ENCODE measurements around the gene GNAL.
A peak's percentile ranks its signal among the peaks of the same experiment; 100 is the strongest.

The GNAL gene

GRCh38 chr18:11729556-11729955, 40.5 kb downstream of the GNAL start:
- no peak for DNase-seq

- peak; percentile 26 for DNase-seq
These were observed 44.0 kb downstream of the GNAL start for GRCh38 chr18:11733031-11733430.

GRCh38 chr18:11736656-11737055, 47.6 kb downstream of the GNAL start:
- DNase-seq, result no peak

GRCh38 chr18:11739893-11740292, 50.8 kb downstream of the GNAL start:
- no peak for DNase-seq

- no peak for DNase-seq
These were observed 51.4 kb downstream of the GNAL start for GRCh38 chr18:11740461-11740860.

- DNase-seq, result no peak
These were observed 52.6 kb downstream of the GNAL start for GRCh38 chr18:11741505-11742145.

- no peak for DNase-seq
These were observed 56.5 kb downstream of the GNAL start for GRCh38 chr18:11745521-11745920.

GRCh38 chr18:11747286-11747685, 58.2 kb downstream of the GNAL start:
- no peak for DNase-seq

- DNase-seq, result no peak
These were observed 58.7 kb downstream of the GNAL start for GRCh38 chr18:11747731-11748130.

- DNase-seq, result no peak
These were observed 60.2 kb downstream of the GNAL start for GRCh38 chr18:11749305-11749704.

- no peak for DNase-seq
These were observed 61.1 kb downstream of the GNAL start for GRCh38 chr18:11750171-11750570.

GRCh38 chr18:11750581-11751310, 61.7 kb downstream of the GNAL start:
- no peak for DNase-seq

- DNase-seq, result no peak
These were observed 62.5 kb downstream of the GNAL start for GRCh38 chr18:11751341-11752115.

GRCh38 chr18:11752116-11752911, 63.2 kb downstream of the GNAL start:
- no peak for DNase-seq

- DNase-seq, result no peak
These were observed 65.9 kb downstream of the GNAL start for GRCh38 chr18:11754979-11755378.

- DNase-seq, result no peak
These were observed 68.1 kb downstream of the GNAL start for GRCh38 chr18:11757084-11757590.

GRCh38 chr18:11759456-11759855, 70.4 kb downstream of the GNAL start:
- DNase-seq, result no peak

- no peak for DNase-seq
These were observed 71.6 kb downstream of the GNAL start for GRCh38 chr18:11760498-11761167.

GRCh38 chr18:11761553-11761952, 72.5 kb downstream of the GNAL start:
- no peak for DNase-seq

- DNase-seq, result no peak
These were observed 73.4 kb downstream of the GNAL start for GRCh38 chr18:11762429-11762828.

- DNase-seq, result no peak
These were observed 78.3 kb downstream of the GNAL start for GRCh38 chr18:11767329-11767728.

GRCh38 chr18:11767935-11768334, 78.9 kb downstream of the GNAL start:
- no peak for DNase-seq

Data from effector CD8-positive, alpha-beta T cell (primary cell).